ENCODE data around the gene FNBP1. TPM values are rescaled to one million over a fixed set of nuclear protein-coding genes. Genes with fewer than 3 reads are reported as not detected.

FNBP1 gene
- total and polyA plus RNA-seq, 2 experiments from 2014 or later = 26.6 to 28.8 TPM

DNA sequence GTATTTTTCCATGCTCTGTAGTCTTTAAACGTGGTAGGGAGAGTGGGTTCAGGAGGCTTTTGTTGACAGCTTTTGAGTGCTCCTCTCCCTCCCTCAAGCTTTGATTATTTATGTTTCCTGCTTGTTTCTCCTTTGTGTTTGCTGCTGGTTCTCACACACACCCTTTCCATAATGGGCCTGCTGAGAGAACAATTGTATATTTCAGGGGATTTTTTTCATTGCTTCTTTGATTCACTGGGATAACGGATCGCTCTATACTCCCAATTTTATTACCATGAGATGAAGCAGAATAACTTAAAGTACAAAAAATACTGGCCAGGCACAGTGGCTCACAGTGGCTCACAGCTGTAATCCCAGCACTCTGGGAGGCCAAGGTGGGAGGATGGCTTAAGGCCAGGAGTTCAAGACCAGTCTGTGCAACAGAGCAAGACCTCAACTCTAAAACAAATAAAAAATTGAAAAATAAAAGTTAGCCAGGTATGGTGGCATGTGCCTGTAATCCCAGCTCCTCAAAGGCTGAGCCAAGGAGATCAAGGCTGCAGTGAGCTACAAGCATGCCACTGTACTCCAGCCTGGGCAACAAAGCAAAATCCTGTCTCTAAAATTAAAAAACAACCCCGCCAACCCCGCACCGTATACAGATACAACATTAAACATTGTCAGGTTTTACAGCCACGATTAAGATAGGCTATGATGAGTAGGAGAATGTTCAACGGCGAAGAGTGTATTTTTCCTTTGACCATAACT is 140.8 kb downstream of the FNBP1 start (continued):
- TF ChIP-seq, protein P1, sequence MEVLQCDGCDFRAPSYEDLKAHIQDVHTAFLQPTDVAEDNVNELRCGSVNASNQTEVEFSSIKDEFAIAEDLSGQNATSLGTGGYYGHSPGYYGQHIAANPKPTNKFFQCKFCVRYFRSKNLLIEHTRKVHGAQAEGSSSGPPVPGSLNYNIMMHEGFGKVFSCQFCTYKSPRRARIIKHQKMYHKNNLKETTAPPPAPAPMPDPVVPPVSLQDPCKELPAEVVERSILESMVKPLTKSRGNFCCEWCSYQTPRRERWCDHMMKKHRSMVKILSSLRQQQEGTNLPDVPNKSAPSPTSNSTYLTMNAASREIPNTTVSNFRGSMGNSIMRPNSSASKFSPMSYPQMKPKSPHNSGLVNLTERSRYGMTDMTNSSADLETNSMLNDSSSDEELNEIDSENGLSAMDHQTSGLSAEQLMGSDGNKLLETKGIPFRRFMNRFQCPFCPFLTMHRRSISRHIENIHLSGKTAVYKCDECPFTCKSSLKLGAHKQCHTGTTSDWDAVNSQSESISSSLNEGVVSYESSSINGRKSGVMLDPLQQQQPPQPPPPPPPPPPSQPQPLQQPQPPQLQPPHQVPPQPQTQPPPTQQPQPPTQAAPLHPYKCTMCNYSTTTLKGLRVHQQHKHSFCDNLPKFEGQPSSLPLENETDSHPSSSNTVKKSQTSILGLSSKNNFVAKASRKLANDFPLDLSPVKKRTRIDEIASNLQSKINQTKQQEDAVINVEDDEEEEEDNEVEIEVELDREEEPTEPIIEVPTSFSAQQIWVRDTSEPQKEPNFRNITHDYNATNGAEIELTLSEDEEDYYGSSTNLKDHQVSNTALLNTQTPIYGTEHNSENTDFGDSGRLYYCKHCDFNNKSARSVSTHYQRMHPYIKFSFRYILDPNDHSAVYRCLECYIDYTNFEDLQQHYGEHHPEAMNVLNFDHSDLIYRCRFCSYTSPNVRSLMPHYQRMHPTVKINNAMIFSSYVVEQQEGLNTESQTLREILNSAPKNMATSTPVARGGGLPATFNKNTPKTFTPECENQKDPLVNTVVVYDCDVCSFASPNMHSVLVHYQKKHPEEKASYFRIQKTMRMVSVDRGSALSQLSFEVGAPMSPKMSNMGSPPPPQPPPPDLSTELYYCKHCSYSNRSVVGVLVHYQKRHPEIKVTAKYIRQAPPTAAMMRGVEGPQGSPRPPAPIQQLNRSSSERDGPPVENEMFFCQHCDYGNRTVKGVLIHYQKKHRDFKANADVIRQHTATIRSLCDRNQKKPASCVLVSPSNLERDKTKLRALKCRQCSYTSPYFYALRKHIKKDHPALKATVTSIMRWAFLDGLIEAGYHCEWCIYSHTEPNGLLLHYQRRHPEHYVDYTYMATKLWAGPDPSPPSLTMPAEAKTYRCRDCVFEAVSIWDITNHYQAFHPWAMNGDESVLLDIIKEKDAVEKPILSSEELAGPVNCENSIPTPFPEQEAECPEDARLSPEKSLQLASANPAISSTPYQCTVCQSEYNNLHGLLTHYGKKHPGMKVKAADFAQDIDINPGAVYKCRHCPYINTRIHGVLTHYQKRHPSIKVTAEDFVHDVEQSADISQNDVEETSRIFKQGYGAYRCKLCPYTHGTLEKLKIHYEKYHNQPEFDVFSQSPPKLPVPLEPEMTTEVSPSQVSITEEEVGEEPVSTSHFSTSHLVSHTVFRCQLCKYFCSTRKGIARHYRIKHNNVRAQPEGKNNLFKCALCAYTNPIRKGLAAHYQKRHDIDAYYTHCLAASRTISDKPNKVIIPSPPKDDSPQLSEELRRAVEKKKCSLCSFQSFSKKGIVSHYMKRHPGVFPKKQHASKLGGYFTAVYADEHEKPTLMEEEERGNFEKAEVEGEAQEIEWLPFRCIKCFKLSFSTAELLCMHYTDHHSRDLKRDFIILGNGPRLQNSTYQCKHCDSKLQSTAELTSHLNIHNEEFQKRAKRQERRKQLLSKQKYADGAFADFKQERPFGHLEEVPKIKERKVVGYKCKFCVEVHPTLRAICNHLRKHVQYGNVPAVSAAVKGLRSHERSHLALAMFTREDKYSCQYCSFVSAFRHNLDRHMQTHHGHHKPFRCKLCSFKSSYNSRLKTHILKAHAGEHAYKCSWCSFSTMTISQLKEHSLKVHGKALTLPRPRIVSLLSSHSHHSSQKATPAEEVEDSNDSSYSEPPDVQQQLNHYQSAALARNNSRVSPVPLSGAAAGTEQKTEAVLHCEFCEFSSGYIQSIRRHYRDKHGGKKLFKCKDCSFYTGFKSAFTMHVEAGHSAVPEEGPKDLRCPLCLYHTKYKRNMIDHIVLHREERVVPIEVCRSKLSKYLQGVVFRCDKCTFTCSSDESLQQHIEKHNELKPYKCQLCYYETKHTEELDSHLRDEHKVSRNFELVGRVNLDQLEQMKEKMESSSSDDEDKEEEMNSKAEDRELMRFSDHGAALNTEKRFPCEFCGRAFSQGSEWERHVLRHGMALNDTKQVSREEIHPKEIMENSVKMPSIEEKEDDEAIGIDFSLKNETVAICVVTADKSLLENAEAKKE (CRISPR knock-in tag; IDR thresholded peaks at IDR 0.05) = no peak
- TF ChIP-seq NANOG (IDR thresholded peaks at IDR 0.05; ENCODE audit: borderline replicate concordance) (no peak), ZNF114 (CRISPR knock-in tag; IDR thresholded peaks at IDR 0.05) (no peak), ZNF331 (CRISPR knock-in tag; IDR thresholded peaks at IDR 0.05; ENCODE audit: low read depth) (no peak), STAT1 (IDR thresholded peaks at IDR 0.05; ENCODE audit: unreplicated experiment) (no peak), CREB1 (CRISPR knock-in tag; IDR thresholded peaks at IDR 0.05; ENCODE audit: low read depth) (no peak), POLR2AphosphoS5 (IDR thresholded peaks at IDR 0.05; ENCODE audit: low read depth) (no peak)

DNA sequence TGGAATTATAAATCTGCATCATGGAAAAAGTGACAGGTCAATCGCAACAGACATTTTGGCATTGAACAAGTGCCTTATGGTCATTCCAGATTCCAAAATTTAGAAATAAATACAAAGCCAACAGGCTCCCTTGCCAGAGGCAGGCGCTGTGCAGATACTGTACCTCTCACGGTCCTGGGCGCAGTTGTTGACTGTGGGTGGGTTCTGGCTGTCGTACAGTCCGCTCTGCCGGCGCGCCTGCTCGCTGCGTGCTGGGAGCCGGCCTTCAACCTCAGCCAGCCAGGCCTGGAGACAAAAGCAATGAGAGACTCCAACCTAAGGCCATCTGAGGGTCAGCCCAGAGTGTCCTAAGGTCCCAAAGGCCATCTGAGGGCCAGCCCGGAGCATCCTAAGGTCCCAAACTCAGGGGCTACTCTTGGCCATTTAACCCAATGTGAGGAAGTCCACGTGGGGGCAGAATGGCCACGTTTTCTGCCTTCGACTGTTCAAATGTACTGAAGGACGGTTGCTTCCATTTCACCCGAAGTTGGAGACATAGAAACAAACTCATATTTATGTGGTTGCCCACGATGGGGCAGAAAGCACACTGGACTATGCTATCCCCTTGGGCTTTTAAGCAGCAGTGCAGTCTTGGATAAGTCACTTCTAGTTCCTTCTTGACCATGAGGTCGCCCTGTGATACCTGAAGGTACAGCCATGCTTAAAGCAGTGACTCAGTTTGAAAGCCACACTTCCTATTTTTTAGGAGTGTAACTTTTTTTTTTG is 142.5 kb downstream of the FNBP1 start:
- Histone ChIP-seq H3F3A (replicated peaks; ENCODE audit: low read depth) (no peaks in the 10 kb centered on the region), H3K4me3 (no peak overlapping the region), H3K27ac (ENCODE audit: low read depth) (no peak overlapping the region), H4K20me1 (replicated peaks; ENCODE audit: insufficient read depth) (no peaks in the 10 kb centered on the region), H3K4me2 (no peak overlapping the region), H3K4me1 (ENCODE audit: insufficient read depth) (no peaks in the 10 kb centered on the region), H3K27me3 (ENCODE audit: insufficient read depth) (no peaks in the 10 kb centered on the region), H2AFZ (no peak overlapping the region), H3K79me2 (replicated peaks; ENCODE audit: insufficient read depth) (no peaks in the 10 kb centered on the region), H3K36me3 (ENCODE audit: insufficient read depth) (peaks cover 4% of the 10 kb centered on the region), H3K9me2 (ENCODE audit: insufficient read depth) (no peaks in the 10 kb centered on the region)
- ATAC-seq = no peak
- peaks cover 5% of the 10 kb centered on the region; the same call in 2 of the 3 replicates for H3K4me1 Mint-ChIP-seq
- H3K27ac Mint-ChIP-seq = no peak overlapping the region
- peaks cover 12% of the 10 kb centered on the region for H3K27me3 Mint-ChIP-seq (ENCODE audit: insufficient read depth, low read depth, poor library complexity)
- DNase-seq (ENCODE audit: low spot score) = no peak
- H3K4me3 Mint-ChIP-seq = no peak overlapping the region
- H3K36me3 Mint-ChIP-seq (ENCODE audit: low read depth) = peaks cover 36% of the 10 kb centered on the region
- no peaks in the 10 kb centered on the region for H3K9me3 Mint-ChIP-seq
- TF ChIP-seq, protein P2, sequence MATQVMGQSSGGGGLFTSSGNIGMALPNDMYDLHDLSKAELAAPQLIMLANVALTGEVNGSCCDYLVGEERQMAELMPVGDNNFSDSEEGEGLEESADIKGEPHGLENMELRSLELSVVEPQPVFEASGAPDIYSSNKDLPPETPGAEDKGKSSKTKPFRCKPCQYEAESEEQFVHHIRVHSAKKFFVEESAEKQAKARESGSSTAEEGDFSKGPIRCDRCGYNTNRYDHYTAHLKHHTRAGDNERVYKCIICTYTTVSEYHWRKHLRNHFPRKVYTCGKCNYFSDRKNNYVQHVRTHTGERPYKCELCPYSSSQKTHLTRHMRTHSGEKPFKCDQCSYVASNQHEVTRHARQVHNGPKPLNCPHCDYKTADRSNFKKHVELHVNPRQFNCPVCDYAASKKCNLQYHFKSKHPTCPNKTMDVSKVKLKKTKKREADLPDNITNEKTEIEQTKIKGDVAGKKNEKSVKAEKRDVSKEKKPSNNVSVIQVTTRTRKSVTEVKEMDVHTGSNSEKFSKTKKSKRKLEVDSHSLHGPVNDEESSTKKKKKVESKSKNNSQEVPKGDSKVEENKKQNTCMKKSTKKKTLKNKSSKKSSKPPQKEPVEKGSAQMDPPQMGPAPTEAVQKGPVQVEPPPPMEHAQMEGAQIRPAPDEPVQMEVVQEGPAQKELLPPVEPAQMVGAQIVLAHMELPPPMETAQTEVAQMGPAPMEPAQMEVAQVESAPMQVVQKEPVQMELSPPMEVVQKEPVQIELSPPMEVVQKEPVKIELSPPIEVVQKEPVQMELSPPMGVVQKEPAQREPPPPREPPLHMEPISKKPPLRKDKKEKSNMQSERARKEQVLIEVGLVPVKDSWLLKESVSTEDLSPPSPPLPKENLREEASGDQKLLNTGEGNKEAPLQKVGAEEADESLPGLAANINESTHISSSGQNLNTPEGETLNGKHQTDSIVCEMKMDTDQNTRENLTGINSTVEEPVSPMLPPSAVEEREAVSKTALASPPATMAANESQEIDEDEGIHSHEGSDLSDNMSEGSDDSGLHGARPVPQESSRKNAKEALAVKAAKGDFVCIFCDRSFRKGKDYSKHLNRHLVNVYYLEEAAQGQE (IDR thresholded peaks at IDR 0.05; ENCODE audit: unreplicated experiment) = no peak
- TF ChIP-seq ZNF114 (CRISPR knock-in tag; IDR thresholded peaks at IDR 0.05) = no peak
